ENCODE data around the gene RAB18.

The RAB18 gene

GRCh38 chr10:27470885-27471284 is 33.2 kb upstream of the RAB18 start:
- TF ChIP-seq, protein P1, sequence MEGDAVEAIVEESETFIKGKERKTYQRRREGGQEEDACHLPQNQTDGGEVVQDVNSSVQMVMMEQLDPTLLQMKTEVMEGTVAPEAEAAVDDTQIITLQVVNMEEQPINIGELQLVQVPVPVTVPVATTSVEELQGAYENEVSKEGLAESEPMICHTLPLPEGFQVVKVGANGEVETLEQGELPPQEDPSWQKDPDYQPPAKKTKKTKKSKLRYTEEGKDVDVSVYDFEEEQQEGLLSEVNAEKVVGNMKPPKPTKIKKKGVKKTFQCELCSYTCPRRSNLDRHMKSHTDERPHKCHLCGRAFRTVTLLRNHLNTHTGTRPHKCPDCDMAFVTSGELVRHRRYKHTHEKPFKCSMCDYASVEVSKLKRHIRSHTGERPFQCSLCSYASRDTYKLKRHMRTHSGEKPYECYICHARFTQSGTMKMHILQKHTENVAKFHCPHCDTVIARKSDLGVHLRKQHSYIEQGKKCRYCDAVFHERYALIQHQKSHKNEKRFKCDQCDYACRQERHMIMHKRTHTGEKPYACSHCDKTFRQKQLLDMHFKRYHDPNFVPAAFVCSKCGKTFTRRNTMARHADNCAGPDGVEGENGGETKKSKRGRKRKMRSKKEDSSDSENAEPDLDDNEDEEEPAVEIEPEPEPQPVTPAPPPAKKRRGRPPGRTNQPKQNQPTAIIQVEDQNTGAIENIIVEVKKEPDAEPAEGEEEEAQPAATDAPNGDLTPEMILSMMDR (IDR thresholded peaks at IDR 0.05): no peak

DNA sequence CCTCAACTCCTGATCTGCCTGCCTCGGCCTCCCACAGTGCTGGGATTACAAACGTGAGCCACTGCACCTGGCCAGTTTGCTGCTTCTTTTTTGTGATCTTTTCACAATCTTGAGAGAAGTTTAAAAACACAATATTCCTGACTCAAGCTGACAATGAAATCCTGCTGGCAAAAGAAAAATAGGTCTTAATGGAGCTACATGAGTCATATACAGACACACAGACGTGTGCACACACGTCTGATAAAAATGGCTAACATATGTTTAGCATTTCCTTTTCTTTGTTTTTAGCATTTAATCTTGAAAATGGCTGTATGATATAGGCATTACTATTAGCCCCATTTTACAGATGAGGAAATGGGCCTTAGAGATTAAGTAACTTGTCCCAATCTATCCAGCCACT is 29.4 kb upstream of the RAB18 start:
- TF ChIP-seq, protein P1 (IDR thresholded peaks at IDR 0.05): no peak

DNA sequence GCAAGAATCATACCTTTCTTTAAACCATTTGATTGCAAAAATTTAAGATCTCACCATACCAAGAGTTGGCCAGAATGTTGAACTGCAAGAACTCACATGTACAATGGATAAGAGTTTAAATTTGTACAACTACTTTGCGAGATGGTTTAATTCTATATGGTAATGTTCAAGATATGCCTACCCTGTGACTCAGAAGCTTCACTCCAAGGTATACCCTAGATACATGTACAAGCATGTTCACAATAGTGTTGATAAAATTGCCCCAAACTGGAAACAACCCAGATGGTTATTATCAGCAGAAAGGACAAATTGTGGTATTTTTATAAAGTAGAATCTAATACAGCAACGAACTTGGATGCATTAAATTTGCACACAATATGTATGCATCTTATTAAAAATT is 25.1 kb upstream of the RAB18 start:
- TF ChIP-seq, protein P1 (IDR thresholded peaks at IDR 0.05): no peak

- TF ChIP-seq, protein P1 (IDR thresholded peaks at IDR 0.05): no peak
Measured at GRCh38 chr10:27481486-27481885, 22.6 kb upstream of the RAB18 start.

- TF ChIP-seq, protein P1 (IDR thresholded peaks at IDR 0.05): no peak
Measured at GRCh38 chr10:27482984-27483956, 20.8 kb upstream of the RAB18 start.

- TF ChIP-seq, protein P1 (IDR thresholded peaks at IDR 0.05): no peak
Measured at GRCh38 chr10:27485368-27485767, 18.7 kb upstream of the RAB18 start.

GRCh38 chr10:27485986-27486385 is 18.1 kb upstream of the RAB18 start:
- TF ChIP-seq, protein P1 (IDR thresholded peaks at IDR 0.05): no peak

All from LNCAP (cell line).